CD14-positive monocyte (primary cell): ENCODE measurements around the gene STAT3. TPM values are rescaled to one million over a fixed set of nuclear protein-coding genes. Genes with fewer than 3 reads are reported as not detected.
A peak's percentile ranks its signal among the peaks of the same experiment; 100 is the strongest.

Source experiments
- DNase-seq, 3 donors: peaks; one replicate each; pipeline ENCODE4 v3.0.0-alpha.2; 2011 to 2022
- H2AFZ ChIP-seq: 2 replicates; pipeline ENCODE4 v1.6.0; 2012; ENCODE audit warnings: mild to moderate bottlenecking, low read depth, low read length, inconsistent platforms; ENCODE audit not compliant: insufficient read depth, poor library complexity, severe bottlenecking
- H3K27ac ChIP-seq, 2 donors: 1 replicate in 1 of 2; 2 replicates in 1 of 2; pipeline ENCODE4 v1.5.1; 2012 to 2013; ENCODE audit warnings: low read length in 2 of 2, control low read depth in 1 of 2, inconsistent platforms in 1 of 2, low read depth in 1 of 2, mild to moderate bottlenecking in 1 of 2
- H3K27me3 ChIP-seq, 2 donors: one replicate each; pipeline versions ENCODE4 v1.6.0 to v1.6.1; 2011 to 2013; ENCODE audit warnings: low read length in 2 of 2; ENCODE audit not compliant: control insufficient read depth in 2 of 2, insufficient read depth in 2 of 2
- H3K36me3 ChIP-seq, 2 donors: replicated peaks in 1 of 2; 1 replicate in 1 of 2; 2 replicates in 1 of 2; pipeline versions ENCODE4 v1.5.1 to v1.6.1; 2012 to 2013; ENCODE audit warnings: low read length in 2 of 2, control low read depth in 1 of 2, inconsistent platforms in 1 of 2, mild to moderate bottlenecking in 1 of 2; ENCODE audit not compliant: insufficient read depth in 2 of 2, control insufficient read depth in 1 of 2
- H3K4me1 ChIP-seq, 2 donors: 1 replicate in 1 of 2; 2 replicates in 1 of 2; pipeline versions ENCODE4 v1.5.1 to v1.6.1; 2012 to 2013; ENCODE audit warnings: low read length in 2 of 2, control low read depth in 1 of 2, inconsistent platforms in 1 of 2, mild to moderate bottlenecking in 1 of 2, moderate library complexity in 1 of 2; ENCODE audit not compliant: insufficient read depth in 2 of 2, control insufficient read depth in 1 of 2
- H3K4me2 ChIP-seq: replicated peaks from 2 replicates; pipeline ENCODE3; 2012; ENCODE audit warnings: low read length, moderate library complexity, mild to moderate bottlenecking; ENCODE audit not compliant: poor library complexity, severe bottlenecking; ENCODE audit errors: extremely low read depth
- H3K4me3 ChIP-seq, 3 experiments: fragments of 200-600 bp in 1 of 3; sonication (generic) in 1 of 3; replicated peaks in 1 of 3; 1 replicate in 2 of 3; 2 replicates in 1 of 3; pipeline ENCODE4 v1.5.1; 2011 to 2013; ENCODE audit warnings: low read length in 3 of 3, mild to moderate bottlenecking in 3 of 3, control low read depth in 2 of 3, low read depth in 2 of 3, inconsistent platforms in 1 of 3, moderate library complexity in 1 of 3
- H3K79me2 ChIP-seq: 2 replicates; pipeline ENCODE4 v1.6.0; 2012; ENCODE audit warnings: mild to moderate bottlenecking, control low read depth, inconsistent platforms, low read length, moderate library complexity; ENCODE audit not compliant: insufficient read depth
- H3K9ac ChIP-seq: 2 replicates; pipeline ENCODE4 v1.6.0; 2017; ENCODE audit warnings: low read length, mild to moderate bottlenecking; ENCODE audit not compliant: insufficient read depth, poor library complexity, severe bottlenecking
- H3K9me3 ChIP-seq, 2 donors: replicated peaks in 1 of 2; 1 replicate in 1 of 2; 2 replicates in 1 of 2; pipeline versions ENCODE4 v1.5.1 to v1.6.1; 2012 to 2013; ENCODE audit warnings: low read length in 2 of 2, control low read depth in 1 of 2; ENCODE audit not compliant: control insufficient read depth in 1 of 2, insufficient read depth in 1 of 2
- H4K20me1 ChIP-seq: 2 replicates; pipeline ENCODE4 v1.6.0; 2012; ENCODE audit warnings: mild to moderate bottlenecking, low read length, control low read depth, moderate library complexity; ENCODE audit not compliant: insufficient read depth
- H3K27ac Mint-ChIP-seq, 7 donors: one replicate each; pipeline ENCODE4 v1.8.0; 2020; ENCODE audit warnings: mild to moderate bottlenecking in 7 of 7, mixed read lengths in 7 of 7, moderate library complexity in 6 of 7, inconsistent platforms in 2 of 7
- H3K27me3 Mint-ChIP-seq, 3 donors: one replicate each; pipeline ENCODE4 v1.8.0; 2021 to 2022; ENCODE audit warnings: low read depth in 3 of 3, mild to moderate bottlenecking in 3 of 3, mixed read lengths in 3 of 3, moderate library complexity in 3 of 3, inconsistent platforms in 1 of 3
- H3K36me3 Mint-ChIP-seq, 2 donors: one replicate each; pipeline ENCODE4 v1.8.0; 2020; ENCODE audit warnings: mixed read lengths in 2 of 2, inconsistent platforms in 1 of 2, mild to moderate bottlenecking in 1 of 2
- H3K4me1 Mint-ChIP-seq: one replicate; pipeline ENCODE4 v1.8.0; 2020; ENCODE audit warnings: mild to moderate bottlenecking, mixed read lengths
- H3K4me3 Mint-ChIP-seq, 2 donors: one replicate each; pipeline ENCODE4 v1.8.0; 2020; ENCODE audit warnings: mild to moderate bottlenecking in 2 of 2, mixed read lengths in 2 of 2, moderate library complexity in 1 of 2
- H3K9me3 Mint-ChIP-seq, 7 donors: one replicate each; pipeline ENCODE4 v1.8.0; 2020 to 2022; ENCODE audit warnings: mixed read lengths in 7 of 7, mild to moderate bottlenecking in 6 of 7, moderate library complexity in 6 of 7, inconsistent platforms in 2 of 7
- CTCF ChIP-seq: fragments of 200-600 bp; IDR thresholded peaks from one replicate; pipeline ENCODE4 v1.8.0; 2022; ENCODE audit warnings: antibody characterized with exemption, mild to moderate bottlenecking
- WGBS: methylation state at CpG from one replicate; pipeline ENCODE4 v1.1.5; 2013; ENCODE audit warnings: missing lambda C conversion rate; ENCODE audit not compliant: insufficient coverage; 5-methylcytosine and 5-hydroxymethylcytosine counted together
- intact Hi-C, 2 donors: fragments of 100-400 bp; cut with micrococcal nuclease; formaldehyde crosslinking; loops; one replicate each; pipeline versions ENCODE4 v1.15.0 to v1.15.1; 2023
- polyA plus RNA-seq, 3 donors: library from polyadenylated mRNA; depleted of rRNA in 1 of 3; unstranded in 2 of 3; stranded (reverse) in 1 of 3; fragments of 300-500 nt in 2 of 3; fragments of >200 nt in 1 of 3; fragmentation: Illumina TruSeq in 2 of 3; gene quantifications; 1 replicate in 2 of 3; 2 replicates in 1 of 3; pipeline ENCODE4 v1.2.3, GENCODE V29; 2012 to 2021

STAT3 gene
- polyA plus RNA-seq, 3 donors, result 73.0 to 155 (median 110) TPM

- H3K9ac ChIP-seq, result no peak overlapping the region
- peak overlapping the region in 1 of 2 donors; percentile 100 for H3K4me3 Mint-ChIP-seq
- H4K20me1 ChIP-seq, result peaks cover 11% of the 10 kb centered on the region
- peak overlapping the region in 1 of 2 donors; percentile 91 for H3K27ac ChIP-seq
- no peak overlapping the region for H2AFZ ChIP-seq
- H3K4me1 Mint-ChIP-seq, result peaks cover 57% of the 10 kb centered on the region
- intact Hi-C loops, result loop anchor here in 1 of 2 donors (2.0 kb wide), 1 partner anchor 15 kb away; the partner anchor contains the start of gene STAT5A
- H3K4me3 ChIP-seq, result peak overlapping the region in 1 of 3 experiments; percentile 94
- no peaks in the 10 kb centered on the region for H3K9me3 Mint-ChIP-seq
- peak in 2 of 3 donors; percentile 27 to 59 for DNase-seq
- WGBS, result 90% methylated on average over 2 of the region's 7 CpGs
- H3K79me2 ChIP-seq, result peaks cover 73% of the 10 kb centered on the region
- peak overlapping the region; percentile 71 to 91 (median 84) for H3K27ac Mint-ChIP-seq
- H3K4me1 ChIP-seq, result peaks cover 48 to 55% of the 10 kb centered on the region in 2 donors
- no peak for TF ChIP-seq CTCF
- H3K9me3 ChIP-seq, result no peaks in the 10 kb centered on the region
- peaks cover 0 to 3% (median 0%) of the 10 kb centered on the region in 3 donors for H3K27me3 Mint-ChIP-seq
- H3K27me3 ChIP-seq, result no peaks in the 10 kb centered on the region
- peaks cover 4 to 11% of the 10 kb centered on the region in 2 donors for H3K36me3 Mint-ChIP-seq
- H3K4me2 ChIP-seq, result peak overlapping the region; percentile 87
- H3K36me3 ChIP-seq, result no peaks in the 10 kb centered on the region
These were observed 114.6 kb downstream of the STAT3 start for GRCh38 chr17:42273474-42274252.

GRCh38 chr17:42272162-42272907, 115.9 kb downstream of the STAT3 start:
- no peak overlapping the region for H3K4me3 ChIP-seq
- H3K27me3 ChIP-seq, result no peaks in the 10 kb centered on the region
- Mint-ChIP-seq H3K4me3 (peak overlapping the region in 1 of 2 donors; percentile 39), H3K9me3 (no peaks in the 10 kb centered on the region), H3K27ac (peak overlapping the region in 6 of 7 donors; percentile 45 to 87 (median 58)), H3K27me3 (peaks cover 0 to 1% (median 0%) of the 10 kb centered on the region in 3 donors), H3K36me3 (peaks cover 2 to 11% of the 10 kb centered on the region in 2 donors), H3K4me1 (peaks cover 52% of the 10 kb centered on the region)
- 43% methylated on average over 2 of the region's 7 CpGs for WGBS
- intact Hi-C loops, result loop anchor here in 1 of 2 donors (2.0 kb wide), 1 partner anchor 16 kb away; the partner anchor contains the start of gene STAT5A
- no peak for DNase-seq
- no peak overlapping the region for H3K9ac ChIP-seq
- H3K4me1 ChIP-seq, result peaks cover 46 to 53% of the 10 kb centered on the region in 2 donors
- peaks cover 86% of the 10 kb centered on the region for H3K79me2 ChIP-seq
- no peak for TF ChIP-seq CTCF
- peak overlapping the region in 1 of 2 donors; percentile 43 for H3K27ac ChIP-seq
- H2AFZ ChIP-seq, result no peak overlapping the region
- H4K20me1 ChIP-seq, result peaks cover 11% of the 10 kb centered on the region
- no peak overlapping the region for H3K4me2 ChIP-seq
- H3K36me3 ChIP-seq, result no peaks in the 10 kb centered on the region
- no peaks in the 10 kb centered on the region for H3K9me3 ChIP-seq
